Naive thymus-derived CD8-positive, alpha-beta T cell (primary cell): ENCODE results near the gene RENBP. TPM values are rescaled to one million over a fixed set of nuclear protein-coding genes. Genes with fewer than 3 reads are reported as not detected.

Experiments
- ATAC-seq, 2 donors: fragments of 150-1000 bp; cut with Tn5 transposase in 1 of 2; sonication (Bioruptor Pico), chemical (Tn5 transposase) in 1 of 2; 1 replicate in 1 of 2; 2 replicates in 1 of 2; pipeline ENCODE4 v1.10.0; 2021; ENCODE audit warnings: mild to moderate bottlenecking in 2 of 2, moderate library complexity in 2 of 2
- POLR2A ChIA-PET: fragments of 350-600 bp; sonication (Branson Sonifier 250); formaldehyde crosslinking; loops from one replicate; lab custom pipeline; 2021; ENCODE audit warnings: antibody characterized with exemption; lab: Charles Lee
- DNase-seq, 10 donors: peaks; one replicate each; pipeline versions ENCODE4 v3.0.0 to v3.0.0-alpha.2; 2020 to 2022
- H3K27ac Mint-ChIP-seq, 10 donors: one replicate each; pipeline ENCODE4 v1.8.0; 2020 to 2022; ENCODE audit warnings: mild to moderate bottlenecking in 10 of 10, mixed read lengths in 10 of 10, moderate library complexity in 4 of 10, inconsistent platforms in 1 of 10
- H3K27me3 Mint-ChIP-seq, 5 donors: one replicate each; pipeline ENCODE4 v1.8.0; 2021 to 2022; ENCODE audit warnings: mixed read lengths in 5 of 5
- H3K36me3 Mint-ChIP-seq, 3 donors: one replicate each; pipeline ENCODE4 v1.8.0; 2020 to 2022; ENCODE audit warnings: mixed read lengths in 3 of 3, mild to moderate bottlenecking in 2 of 3, inconsistent platforms in 1 of 3
- H3K4me1 Mint-ChIP-seq, 4 donors: one replicate each; pipeline ENCODE4 v1.8.0; 2021 to 2022; ENCODE audit warnings: mixed read lengths in 4 of 4
- H3K4me3 Mint-ChIP-seq, 10 donors: one replicate each; pipeline ENCODE4 v1.8.0; 2020 to 2022; ENCODE audit warnings: mild to moderate bottlenecking in 10 of 10, mixed read lengths in 10 of 10, moderate library complexity in 6 of 10, inconsistent platforms in 1 of 10
- H3K9me3 Mint-ChIP-seq, 9 donors: one replicate each; pipeline ENCODE4 v1.8.0; 2020 to 2022; ENCODE audit warnings: mixed read lengths in 9 of 9, mild to moderate bottlenecking in 3 of 9, inconsistent platforms in 1 of 9, moderate library complexity in 1 of 9
- polyA plus RNA-seq, 3 donors: library from polyadenylated mRNA; unstranded; fragments of 300-500 nt; fragmentation: Illumina TruSeq; gene quantifications; one replicate each; pipeline ENCODE4 v1.2.3, GENCODE V29; 2021
- total RNA-seq, 8 experiments: library from RNA in 2 of 8; stranded (reverse) in 2 of 8; gene quantifications; one replicate each; pipeline ENCODE4 v1.2.3 and lab custom pipeline; 2021 to 2026

The RENBP gene
- total and polyA plus RNA-seq, 5 experiments from 2014 or later, result 0.49 to 18.2 (median 0.96) TPM

DNA sequence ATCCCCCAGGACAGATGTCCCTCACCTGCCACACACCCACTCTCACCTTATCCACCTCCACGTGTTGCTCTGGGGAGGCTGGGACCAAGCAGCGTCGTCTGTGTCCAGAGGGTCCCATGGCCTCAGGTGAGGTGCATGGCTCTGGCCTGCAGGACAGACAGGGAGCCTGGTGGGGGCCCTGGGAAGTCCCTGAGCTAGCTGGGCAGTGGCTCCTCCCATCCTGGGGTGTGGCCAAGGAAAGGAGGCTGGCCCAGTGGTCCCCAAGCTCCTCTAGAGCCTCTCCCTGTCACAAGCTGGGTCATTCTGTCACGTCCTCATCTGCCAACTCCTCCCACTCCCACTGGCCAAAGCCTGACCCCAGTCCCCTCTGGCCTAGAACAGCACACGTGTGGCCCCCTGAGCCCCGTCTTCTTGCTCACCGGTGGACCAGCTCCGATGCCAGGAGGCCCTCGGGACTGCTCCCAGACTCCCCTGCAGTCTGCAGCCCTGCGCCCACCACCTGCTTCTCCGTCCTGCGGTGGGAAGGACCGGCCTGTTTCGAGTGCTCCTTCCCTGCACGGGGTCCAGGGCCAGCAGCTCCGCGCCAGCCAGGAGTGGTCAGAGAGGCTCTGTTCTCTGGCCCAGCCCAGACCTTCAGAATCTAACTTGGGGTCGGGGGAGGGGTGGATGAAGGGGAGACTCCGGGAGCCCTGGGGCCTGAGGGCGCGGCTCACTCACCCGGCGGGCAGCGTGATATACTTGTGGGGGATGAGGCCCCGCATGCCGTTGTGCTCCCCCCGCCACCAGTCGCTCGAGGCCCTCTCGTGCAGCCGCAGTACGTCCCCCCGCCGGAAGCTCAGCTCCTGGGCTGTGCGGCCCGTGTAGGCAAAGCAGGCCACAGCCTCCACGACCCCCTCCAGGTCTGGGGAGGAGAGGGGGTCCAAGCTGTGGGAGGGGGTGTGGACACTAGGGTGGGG lies 35.1 kb downstream of the RENBP start:
- Mint-ChIP-seq H3K9me3 (peaks cover 0 to 3% (median 0%) of the 10 kb centered on the region in 9 donors), H3K4me3 (no peak overlapping the region), H3K27ac (no peak overlapping the region), H3K4me1 (peaks cover 8 to 35% (median 24%) of the 10 kb centered on the region in 4 donors), H3K36me3 (peaks cover 0 to 29% (median 5%) of the 10 kb centered on the region in 3 donors), H3K27me3 (no peaks in the 10 kb centered on the region)
- ATAC-seq (no peak), DNase-seq (no peak)
- POLR2A ChIA-PET, result interaction anchor here (1.0 to 11.6 kb wide), 4 partner anchors 9 to 32 kb away, joined by 4 to 144 read pairs (median 4); partner anchors contain the start of gene ARHGAP4

- peaks cover 15 to 42% (median 32%) of the 10 kb centered on the region in 4 donors for H3K4me1 Mint-ChIP-seq
- no peak overlapping the region for H3K4me3 Mint-ChIP-seq
- no peak for ATAC-seq
- DNase-seq, result no peak
- H3K36me3 Mint-ChIP-seq, result peaks cover 0 to 24% (median 5%) of the 10 kb centered on the region in 3 donors
- H3K27me3 Mint-ChIP-seq, result no peaks in the 10 kb centered on the region
- POLR2A ChIA-PET, result interaction anchor here (1.2 to 11.6 kb wide), 2 partner anchors 8 to 16 kb away, joined by 4 to 144 read pairs; partner anchors contain the start of gene ARHGAP4
- peaks cover 0 to 3% (median 0%) of the 10 kb centered on the region in 9 donors for H3K9me3 Mint-ChIP-seq
- peak overlapping the region in 2 of 10 donors; percentile 49 to 65 for H3K27ac Mint-ChIP-seq
These were observed 36.1 kb downstream of the RENBP start for GRCh38 chrX:153908219-153908860.

- no peak overlapping the region for H3K4me3 Mint-ChIP-seq
- H3K4me1 Mint-ChIP-seq, result peaks cover 19 to 51% (median 40%) of the 10 kb centered on the region in 4 donors
- peak overlapping the region in 1 of 10 donors; percentile 59 for H3K27ac Mint-ChIP-seq
- POLR2A ChIA-PET, result interaction anchor here (1.0 to 11.6 kb wide), 3 partner anchors 17 to 113 kb away, joined by 4 to 144 read pairs (median 14); partner anchors contain the start of genes ARHGAP4, RENBP and SSR4
- peaks cover 0 to 3% (median 0%) of the 10 kb centered on the region in 9 donors for H3K9me3 Mint-ChIP-seq
- H3K27me3 Mint-ChIP-seq, result no peaks in the 10 kb centered on the region
- no peak for ATAC-seq
- DNase-seq, result no peak
- peaks cover 0 to 20% (median 5%) of the 10 kb centered on the region in 3 donors for H3K36me3 Mint-ChIP-seq
These were observed 37.0 kb downstream of the RENBP start for GRCh38 chrX:153907456-153907855.

GRCh38 chrX:153906126-153906917 lies 38.1 kb downstream of the RENBP start:
- Mint-ChIP-seq H3K27me3 (no peaks in the 10 kb centered on the region), H3K27ac (peak overlapping the region in 9 of 10 donors; percentile 26 to 87 (median 82)), H3K36me3 (peaks cover 0 to 12% (median 0%) of the 10 kb centered on the region in 3 donors), H3K4me3 (peak overlapping the region in 2 of 10 donors; percentile 22 to 34), H3K9me3 (no peaks in the 10 kb centered on the region), H3K4me1 (peaks cover 22 to 49% (median 44%) of the 10 kb centered on the region in 4 donors)
- DNase-seq, result peak in 1 of 10 donors; percentile 10
- peak; percentile 32 to 57 for ATAC-seq
- POLR2A ChIA-PET, result interaction anchor here (0.7 to 11.6 kb wide), 9 partner anchors 9 to 112 kb away, joined by 3 to 144 read pairs (median 3); partner anchors contain the start of genes ARHGAP4, IDH3G, RENBP and SSR4

GRCh38 chrX:153905481-153906095 lies 38.9 kb downstream of the RENBP start:
- H3K36me3 Mint-ChIP-seq, result peaks cover 0 to 12% (median 0%) of the 10 kb centered on the region in 3 donors
- peak overlapping the region in 9 of 10 donors; percentile 26 to 87 (median 82) for H3K27ac Mint-ChIP-seq
- ATAC-seq (no peak), DNase-seq (no peak)
- no peaks in the 10 kb centered on the region for H3K27me3 Mint-ChIP-seq
- H3K4me1 Mint-ChIP-seq, result peaks cover 27 to 56% (median 51%) of the 10 kb centered on the region in 4 donors
- POLR2A ChIA-PET, result interaction anchor here (1.2 to 11.6 kb wide), 5 partner anchors 10 to 111 kb away, joined by 3 to 144 read pairs (median 4); partner anchors contain the start of genes ARHGAP4, IDH3G, RENBP and SSR4
- H3K4me3 Mint-ChIP-seq, result peak overlapping the region in 3 of 10 donors; percentile 3 to 52 (median 34)
- H3K9me3 Mint-ChIP-seq, result no peaks in the 10 kb centered on the region

DNA sequence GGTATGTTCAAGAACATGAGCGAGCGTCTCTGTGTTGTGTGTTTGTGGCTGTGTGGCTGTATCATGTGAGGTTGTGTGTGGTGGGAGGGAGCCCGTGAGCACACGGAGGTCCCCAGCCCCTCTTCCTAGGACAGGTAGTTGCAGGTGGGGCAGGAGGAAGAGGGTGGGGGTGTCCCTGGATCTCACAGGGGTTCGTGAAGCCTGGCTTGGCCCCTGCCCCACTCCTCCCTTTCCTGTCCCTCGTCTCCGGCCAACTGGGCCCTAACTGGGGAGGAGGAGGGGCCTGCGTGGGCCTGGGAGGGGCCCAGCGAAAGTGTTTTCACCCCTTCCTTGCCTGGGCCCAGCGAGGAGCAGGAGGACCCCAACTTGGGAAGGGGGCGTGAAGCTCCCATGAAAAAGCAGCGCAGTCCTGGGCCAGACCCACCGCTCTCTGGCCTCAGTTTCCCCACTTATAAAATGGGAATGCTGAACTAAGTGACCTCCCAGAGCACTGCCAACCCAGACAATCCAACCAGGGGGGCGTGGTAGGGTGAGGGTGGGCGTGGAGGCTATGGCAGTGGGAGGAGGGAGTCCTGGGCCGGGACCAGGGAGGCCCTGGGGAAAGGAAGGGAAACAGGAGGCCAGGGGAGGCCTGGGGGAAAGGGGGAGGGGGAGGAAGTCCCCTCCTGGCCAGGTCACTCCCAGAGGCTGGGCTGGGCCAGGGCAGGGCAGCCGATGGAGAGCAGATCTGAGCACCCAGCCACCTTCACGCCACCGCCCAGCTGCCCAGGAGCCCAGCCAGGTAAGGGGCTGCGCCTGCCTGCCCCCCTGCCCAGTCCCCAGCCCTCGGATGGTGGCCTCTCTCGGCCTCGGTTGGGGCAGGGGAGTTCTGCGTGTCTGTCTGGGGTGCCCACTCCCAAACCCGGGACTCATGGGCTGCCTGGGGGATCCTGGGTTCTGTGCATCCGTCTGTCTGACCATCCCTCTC lies 40.2 kb downstream of the RENBP start, which contains the start of gene AVPR2:
Gene AVPR2 (plus strand): TSS at position 683 of the 967 bp plus-strand sequence. CDS start 473 bp downstream, outside the sequence.
- H3K36me3 Mint-ChIP-seq, result peaks cover 0 to 7% (median 0%) of the 10 kb centered on the region in 3 donors
- H3K27me3 Mint-ChIP-seq, result peaks cover 0 to 1% (median 0%) of the 10 kb centered on the region in 5 donors
- DNase-seq, result no peak
- H3K4me1 Mint-ChIP-seq, result peaks cover 27 to 58% (median 51%) of the 10 kb centered on the region in 4 donors
- H3K27ac Mint-ChIP-seq, result peak within 1 kb of the TSS; percentile 53 to 97 (median 75)
- H3K4me3 Mint-ChIP-seq, result peak within 1 kb of the TSS; percentile 36 to 75 (median 62)
- peaks cover 0 to 3% (median 0%) of the 10 kb centered on the region in 9 donors for H3K9me3 Mint-ChIP-seq
- POLR2A ChIA-PET, result interaction anchor here (0.8 to 11.6 kb wide), 5 partner anchors 10 to 112 kb away, joined by 3 to 144 read pairs (median 3); partner anchors contain the start of gene ARHGAP4
- peak; percentile 11 to 48 for ATAC-seq

GRCh38 chrX:153903238-153903980 lies 41.0 kb downstream of the RENBP start:
- peak overlapping the region in 9 of 10 donors; percentile 52 to 97 (median 72) for H3K27ac Mint-ChIP-seq
- H3K27me3 Mint-ChIP-seq, result peaks cover 0 to 1% (median 0%) of the 10 kb centered on the region in 5 donors
- peaks cover 0 to 3% (median 0%) of the 10 kb centered on the region in 3 donors for H3K36me3 Mint-ChIP-seq
- H3K4me1 Mint-ChIP-seq, result peaks cover 27 to 58% (median 51%) of the 10 kb centered on the region in 4 donors
- POLR2A ChIA-PET, result interaction anchor here (0.6 to 11.6 kb wide), 6 partner anchors 10 to 872 kb away, joined by 3 to 144 read pairs (median 3); partner anchors contain the start of gene ARHGAP4
- peak in 1 of 2 donors; percentile 5 for ATAC-seq
- no peak for DNase-seq
- peaks cover 0 to 6% (median 0%) of the 10 kb centered on the region in 9 donors for H3K9me3 Mint-ChIP-seq
- H3K4me3 Mint-ChIP-seq, result peak overlapping the region; percentile 36 to 75 (median 62)

DNA sequence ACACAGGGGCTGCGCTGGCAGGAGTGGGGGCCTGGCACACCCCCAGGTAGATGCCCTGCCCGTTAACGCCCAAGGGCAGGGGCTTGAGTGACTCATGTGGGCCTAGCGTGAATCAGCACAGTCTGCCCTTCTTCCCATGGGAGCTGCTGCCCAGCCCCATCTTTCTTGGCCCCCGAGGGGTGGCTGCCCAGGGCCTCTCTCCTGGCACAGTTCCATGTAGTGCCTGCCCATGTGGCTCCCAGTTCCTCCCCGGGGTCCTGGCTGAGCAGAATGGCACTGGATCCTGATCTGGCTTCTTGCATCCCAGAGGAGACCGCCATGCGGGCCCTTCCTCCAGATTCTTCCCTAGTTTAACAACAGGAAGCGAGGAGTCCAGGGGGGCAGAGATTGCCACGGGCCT lies 42.1 kb downstream of the RENBP start:
- Mint-ChIP-seq H3K4me3 (peak overlapping the region in 2 of 10 donors; percentile 37 to 43), H3K4me1 (peaks cover 27 to 58% (median 50%) of the 10 kb centered on the region in 4 donors), H3K36me3 (peaks cover 0 to under 1% (median 0%) of the 10 kb centered on the region in 3 donors), H3K27me3 (peaks cover 0 to 1% (median 0%) of the 10 kb centered on the region in 5 donors), H3K9me3 (peaks cover 0 to 6% (median 0%) of the 10 kb centered on the region in 9 donors), H3K27ac (peak overlapping the region in 1 of 10 donors; percentile 41)
- DNase-seq (no peak), ATAC-seq (no peak)
- POLR2A ChIA-PET, result interaction anchor here (0.7 to 11.6 kb wide), 3 partner anchors 22 to 142 kb away, joined by 4 to 144 read pairs (median 4); partner anchors contain the start of gene ARHGAP4

- POLR2A ChIA-PET, result interaction anchor here (0.7 to 11.6 kb wide), 3 partner anchors 23 to 142 kb away, joined by 4 to 144 read pairs (median 4); partner anchors contain the start of gene ARHGAP4
- Mint-ChIP-seq H3K27ac (peak overlapping the region in 8 of 10 donors; percentile 34 to 84 (median 60)), H3K4me3 (peak overlapping the region in 8 of 10 donors; percentile 43 to 76 (median 57)), H3K4me1 (peaks cover 27 to 58% (median 50%) of the 10 kb centered on the region in 4 donors), H3K27me3 (peaks cover 0 to 1% (median 0%) of the 10 kb centered on the region in 5 donors), H3K9me3 (peaks cover 0 to 6% (median 0%) of the 10 kb centered on the region in 9 donors), H3K36me3 (no peaks in the 10 kb centered on the region)
- DNase-seq (no peak), ATAC-seq (no peak)
These were observed 42.7 kb downstream of the RENBP start for GRCh38 chrX:153901753-153902140.
